ENCODE measurements around the gene PNPLA7.
"Not testable (repeated sequence)": the region's sequence is repeated elsewhere in the genome, so short reads cannot be mapped to it uniquely, and the experiment has no call there.

PNPLA7 gene

GRCh38 chr9:137511758-137512463 lies 38.3 kb downstream of the PNPLA7 start:
- no peak for DNase-seq

DNA sequence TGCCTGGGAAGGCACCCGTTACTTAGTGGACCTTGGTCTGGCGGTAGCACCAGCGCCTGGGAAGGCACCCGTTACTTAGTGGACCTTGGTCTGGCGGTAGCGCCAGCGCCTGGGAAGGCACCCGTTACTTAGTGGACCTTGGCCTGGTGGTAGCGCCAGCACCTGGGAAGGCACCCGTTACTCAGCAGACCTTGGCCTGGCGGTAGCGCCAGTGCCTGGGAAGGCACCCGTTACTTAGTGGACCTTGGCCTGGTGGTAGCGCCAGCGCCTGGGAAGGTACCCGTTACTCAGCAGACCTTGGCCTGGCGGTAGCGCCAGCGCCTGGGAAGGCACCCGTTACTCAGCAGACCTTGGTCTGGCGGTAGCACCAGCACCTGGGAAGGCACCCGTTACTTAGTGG lies 39.1 kb downstream of the PNPLA7 start:
- not testable (repeated sequence) for DNase-seq

GRCh38 chr9:137509198-137509597 lies 41.0 kb downstream of the PNPLA7 start:
- no peak for DNase-seq

GRCh38 chr9:137506702-137507171 lies 43.5 kb downstream of the PNPLA7 start:
- no peak for DNase-seq

DNA sequence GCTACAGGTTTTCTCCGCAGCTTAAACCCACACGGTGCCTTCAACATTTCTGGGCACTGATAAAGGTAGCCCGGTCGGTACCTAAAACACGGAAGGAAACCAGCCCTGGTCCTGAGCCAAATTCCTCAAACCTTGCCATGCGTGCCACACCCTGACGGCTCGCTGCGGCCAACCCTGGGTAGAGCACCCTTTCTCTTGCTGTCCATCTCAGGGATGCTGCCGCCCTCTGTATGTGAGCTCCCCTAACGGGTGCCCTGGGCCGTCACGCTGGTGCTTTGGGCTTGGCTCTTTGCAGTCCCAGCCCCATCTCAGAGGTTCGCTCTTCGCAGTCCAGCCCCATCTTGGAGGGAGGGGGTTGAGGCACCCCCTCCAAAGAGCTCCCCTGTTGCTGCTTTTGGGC lies 43.9 kb downstream of the PNPLA7 start:
- no peak for DNase-seq

GRCh38 chr9:137505421-137506140 lies 44.6 kb downstream of the PNPLA7 start:
- no peak for DNase-seq

DNA sequence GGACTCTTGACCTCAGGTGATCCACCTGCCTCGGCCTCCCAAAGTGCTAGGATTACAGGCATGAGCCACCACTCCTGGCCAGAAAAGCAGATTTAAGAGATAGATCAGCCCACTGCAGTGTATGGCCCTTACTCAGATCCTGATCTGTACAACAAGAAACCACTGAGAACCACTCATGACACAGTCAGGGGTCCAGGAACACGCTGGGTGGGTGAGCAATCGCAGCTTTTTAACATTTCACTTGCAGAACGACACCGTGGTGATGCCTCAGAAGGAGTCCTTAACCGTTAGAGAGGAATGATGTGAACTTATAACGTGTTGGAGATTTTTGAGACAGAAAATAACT lies 45.8 kb downstream of the PNPLA7 start:
- DNase-seq: no peak

- DNase-seq: no peak
These were observed 47.9 kb downstream of the PNPLA7 start for GRCh38 chr9:137502008-137502911.

DNA sequence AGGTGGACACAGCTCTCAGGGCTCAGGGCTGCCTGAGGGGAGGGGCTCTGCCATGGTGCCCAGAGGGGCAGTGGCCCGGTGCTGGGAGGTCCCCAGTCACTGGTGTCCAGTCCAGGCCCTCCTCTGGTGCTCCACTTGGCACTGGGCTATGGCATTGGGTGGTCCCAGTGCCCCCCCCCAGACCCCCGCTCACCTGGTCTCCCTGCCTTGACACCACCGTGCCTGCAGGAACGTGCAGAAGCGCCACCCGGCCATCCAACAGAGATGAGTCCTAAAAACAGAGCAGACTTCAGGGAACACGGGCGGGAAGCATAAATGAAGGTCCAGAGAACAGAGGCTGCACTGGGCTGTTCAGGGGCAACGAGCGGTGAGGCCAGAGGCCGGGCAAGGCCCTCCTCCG lies 48.7 kb downstream of the PNPLA7 start:
- DNase-seq: no peak

DNA sequence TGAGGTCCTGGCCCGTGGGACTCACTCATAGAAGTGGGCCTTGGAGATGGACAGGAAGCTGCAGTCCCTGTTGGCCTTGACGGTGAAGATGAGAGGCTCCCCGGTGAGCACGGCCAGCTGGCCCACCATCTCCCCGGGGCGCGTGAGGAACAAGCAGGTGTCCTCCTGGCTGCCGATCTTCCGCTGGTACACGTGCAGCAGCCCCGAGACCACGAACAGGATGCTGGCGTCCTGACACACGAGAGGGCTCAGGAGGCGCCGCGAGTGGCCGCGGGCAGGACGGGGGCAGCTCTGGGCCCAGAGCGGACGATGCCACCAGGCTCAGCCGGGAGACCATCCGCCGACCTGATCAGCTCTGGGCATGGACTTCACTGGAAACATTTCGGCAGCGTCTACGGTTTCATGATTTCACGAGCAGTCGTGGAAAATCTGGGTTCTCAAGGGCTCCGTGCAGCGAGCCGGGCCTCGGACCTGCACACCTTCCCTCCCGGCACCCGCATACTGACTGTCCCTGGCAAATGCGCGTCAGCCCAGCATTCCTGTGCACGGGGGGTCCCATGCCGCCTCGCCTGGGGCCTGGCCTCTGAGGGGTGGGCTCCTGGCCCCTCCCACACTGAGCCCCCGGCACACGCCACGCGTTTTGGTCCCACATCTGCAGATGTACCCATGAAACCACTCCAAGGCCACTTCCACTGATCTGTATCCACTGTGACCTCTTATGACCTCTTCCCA lies 49.4 kb downstream of the PNPLA7 start:
- no peak for DNase-seq

DNA sequence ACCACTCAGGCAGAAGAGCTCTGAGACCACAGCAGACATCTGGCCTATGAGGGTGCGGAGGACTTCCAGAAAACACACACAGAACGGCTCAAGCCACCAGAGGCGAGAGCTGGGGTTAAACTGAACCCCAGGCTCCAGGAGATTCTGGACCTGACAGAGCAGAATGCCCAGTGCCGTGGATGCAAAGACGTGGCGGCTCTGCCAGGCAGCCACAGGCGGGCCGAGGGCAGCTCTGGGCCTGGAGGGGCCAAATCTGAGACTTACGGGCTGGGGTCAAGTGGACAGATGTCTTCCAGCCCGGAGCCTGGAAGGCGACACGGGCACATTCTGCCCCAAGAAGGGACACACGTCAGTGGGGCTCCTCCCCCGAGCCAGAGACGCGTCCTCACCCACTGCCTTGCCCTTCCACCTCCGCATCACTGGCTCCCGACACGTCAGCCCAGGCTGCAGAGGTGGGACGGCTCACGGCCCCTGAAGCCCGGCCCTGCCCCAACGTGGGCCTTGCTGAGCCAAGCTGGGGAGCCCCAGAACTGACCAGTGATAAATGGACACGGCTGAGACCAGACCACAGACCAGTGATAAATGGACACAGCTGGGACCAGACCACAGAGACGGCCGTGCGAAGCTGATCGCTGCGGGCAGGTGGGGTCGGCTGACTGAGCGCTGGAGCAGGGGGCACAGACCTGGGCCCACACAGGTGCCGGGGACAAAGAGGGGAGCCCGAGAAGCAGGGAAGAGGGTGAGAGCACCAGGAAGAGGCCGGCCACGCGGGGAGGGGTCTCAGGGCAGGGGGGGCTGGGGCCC lies 50.1 kb downstream of the PNPLA7 start:
- no peak for DNase-seq

GRCh38 chr9:137499416-137499815 lies 50.8 kb downstream of the PNPLA7 start:
- no peak for DNase-seq

- no peak for DNase-seq
These were observed 51.5 kb downstream of the PNPLA7 start for GRCh38 chr9:137498720-137499150.

- DNase-seq: no peak
These were observed 52.1 kb downstream of the PNPLA7 start for GRCh38 chr9:137497921-137498719.

GRCh38 chr9:137496601-137497375 lies 53.4 kb downstream of the PNPLA7 start:
- DNase-seq: no peak

GRCh38 chr9:137494550-137495351 lies 55.5 kb downstream of the PNPLA7 start:
- DNase-seq: no peak

DNA sequence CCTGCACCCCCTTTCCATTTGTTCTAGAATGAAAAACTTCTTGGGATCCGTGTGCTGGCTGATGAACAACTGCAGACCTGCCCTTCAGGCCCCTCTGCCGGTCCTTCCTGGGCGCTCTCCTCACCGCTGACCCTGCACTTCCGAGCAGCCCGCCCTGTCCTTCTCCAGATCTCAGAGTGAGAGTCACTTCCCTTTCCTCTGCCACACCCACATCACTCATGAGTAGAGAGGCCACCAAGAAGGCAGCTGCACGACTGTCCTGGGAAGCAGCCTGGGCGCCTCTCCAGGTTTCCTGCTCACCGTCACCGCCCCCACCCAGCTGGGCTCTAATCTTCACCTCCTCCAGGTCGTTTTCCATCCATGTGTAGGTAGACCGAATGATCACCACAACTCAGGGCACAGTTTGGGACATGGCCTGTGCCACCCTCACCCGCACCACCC lies 56.1 kb downstream of the PNPLA7 start:
- DNase-seq: no peak

DNA sequence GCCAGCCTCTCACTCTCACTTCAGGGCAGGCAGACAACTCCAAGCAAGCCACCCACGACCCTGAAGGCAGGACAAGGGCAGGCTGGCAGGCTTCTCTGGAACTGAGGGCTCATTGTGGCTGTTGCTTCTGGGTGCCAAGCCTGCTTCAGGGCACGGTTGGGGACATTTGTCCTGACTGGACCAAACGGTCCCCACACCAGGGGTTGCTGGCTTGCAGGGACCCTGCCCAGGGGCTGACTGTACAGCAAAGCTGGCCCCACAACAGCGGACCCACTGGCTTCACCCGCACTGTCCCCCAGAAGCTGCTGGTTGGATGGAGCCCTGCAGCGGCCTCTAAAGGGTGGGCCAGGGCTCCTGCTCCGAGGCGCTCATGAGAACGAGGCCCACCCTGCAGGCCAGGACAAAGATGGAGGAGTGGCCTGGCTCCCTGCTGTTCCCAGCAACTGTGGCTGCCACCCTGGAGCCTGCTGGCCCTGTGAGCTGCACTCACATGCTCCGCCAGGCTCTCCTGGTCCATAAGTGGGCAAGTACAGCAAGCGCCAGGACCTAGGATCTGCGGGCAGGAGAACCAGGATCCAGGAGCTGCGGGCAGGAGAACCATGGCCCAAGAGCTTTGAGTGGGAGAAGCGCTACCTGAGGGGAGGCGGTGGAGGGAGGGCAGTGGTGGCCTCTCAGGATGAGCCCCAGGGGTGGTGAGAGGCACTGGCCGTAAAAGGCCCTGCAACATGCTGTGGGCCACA lies 56.7 kb downstream of the PNPLA7 start:
- DNase-seq: no peak

Data from CD4-positive, alpha-beta T cell treated with Interleukin-4 for 4 hours (primary cell).